ENCODE data around the gene RGS7BP. TPM values are rescaled to one million over a fixed set of nuclear protein-coding genes. Genes with fewer than 3 reads are reported as not detected.

The RGS7BP gene
- total and polyA plus RNA-seq, 2 experiments from 2014 or later = 0.75 to 0.77 TPM

GRCh38 chr5:64606926-64607325 is 101.1 kb downstream of the RGS7BP start:
- H3K9me2 ChIP-seq (replicated peaks; ENCODE audit: insufficient read depth) = no peaks in the 10 kb centered on the region
- H3K9me3 ChIP-seq (ENCODE audit: low read depth) = no peaks in the 10 kb centered on the region
- H3K4me1 ChIP-seq (ENCODE audit: insufficient read depth) = no peaks in the 10 kb centered on the region
- no peak overlapping the region for H3K27ac ChIP-seq
- no peak for TF ChIP-seq CTCF (IDR thresholded peaks at IDR 0.05; ENCODE audit: poor library complexity)
- TF ChIP-seq EZH2phosphoT487 (IDR thresholded peaks at IDR 0.05; ENCODE audit: low read depth, severe bottlenecking, unreplicated experiment) = no peak
- no peak for TF ChIP-seq EZH2 (IDR thresholded peaks at IDR 0.05; ENCODE audit: borderline replicate concordance)
- H3K4me3 ChIP-seq = no peak overlapping the region
- H3K79me2 ChIP-seq = no peaks in the 10 kb centered on the region
- H2AFZ ChIP-seq = no peak overlapping the region
- no peak overlapping the region for H3K4me2 ChIP-seq
- H3K27me3 ChIP-seq = peaks cover 13% of the 10 kb centered on the region
- H4K20me1 ChIP-seq (ENCODE audit: insufficient read depth, poor library complexity, severe bottlenecking) = no peaks in the 10 kb centered on the region
- WGBS (ENCODE audit: low lambda C conversion rate, missing lambda C conversion rate) = 88% methylated on average over 1 of the region's 1 CpG
- H3K36me3 ChIP-seq (replicated peaks; ENCODE audit: insufficient read depth, low read depth) = no peaks in the 10 kb centered on the region
- DNase-seq (ENCODE audit: low spot score) = no peak

- H4K20me1 ChIP-seq (ENCODE audit: insufficient read depth, poor library complexity, severe bottlenecking) = no peaks in the 10 kb centered on the region
- no peak overlapping the region for H2AFZ ChIP-seq
- H3K27me3 ChIP-seq = peaks cover 7% of the 10 kb centered on the region
- no peaks in the 10 kb centered on the region for H3K36me3 ChIP-seq (replicated peaks; ENCODE audit: insufficient read depth, low read depth)
- H3K4me3 ChIP-seq = no peak overlapping the region
- DNase-seq (ENCODE audit: low spot score) = peak; percentile 75
- WGBS (ENCODE audit: low lambda C conversion rate, missing lambda C conversion rate) = 17% methylated on average over 5 of the region's 5 CpGs
- no peaks in the 10 kb centered on the region for H3K9me3 ChIP-seq (ENCODE audit: low read depth)
- H3K79me2 ChIP-seq = no peaks in the 10 kb centered on the region
- TF ChIP-seq EZH2phosphoT487 (IDR thresholded peaks at IDR 0.05; ENCODE audit: low read depth, severe bottlenecking, unreplicated experiment) (no peak), CTCF (IDR thresholded peaks at IDR 0.05; ENCODE audit: poor library complexity) (peak; percentile 88)
- no peaks in the 10 kb centered on the region for H3K9me2 ChIP-seq (replicated peaks; ENCODE audit: insufficient read depth)
- no peaks in the 10 kb centered on the region for H3K4me1 ChIP-seq (ENCODE audit: insufficient read depth)
- H3K27ac ChIP-seq = no peak overlapping the region
- no peak overlapping the region for H3K4me2 ChIP-seq
Measured at GRCh38 chr5:64612344-64612961, 106.6 kb downstream of the RGS7BP start.

GRCh38 chr5:64615895-64616294 is 110.1 kb downstream of the RGS7BP start:
- 63% methylated on average over 3 of the region's 3 CpGs for WGBS (ENCODE audit: low lambda C conversion rate, missing lambda C conversion rate)

More at GRCh38 chr5:64615895-64616294, 110.1 kb downstream of the RGS7BP start:
- no peaks in the 10 kb centered on the region for H3K36me3 ChIP-seq (replicated peaks; ENCODE audit: insufficient read depth, low read depth)
- H3K4me2 ChIP-seq = no peak overlapping the region
- no peak for TF ChIP-seq EZH2phosphoT487 (IDR thresholded peaks at IDR 0.05; ENCODE audit: low read depth, severe bottlenecking, unreplicated experiment)
- no peak for TF ChIP-seq EZH2 (IDR thresholded peaks at IDR 0.05; ENCODE audit: borderline replicate concordance)
- TF ChIP-seq CTCF (IDR thresholded peaks at IDR 0.05; ENCODE audit: poor library complexity) = no peak
- no peaks in the 10 kb centered on the region for H3K79me2 ChIP-seq
- H3K9me2 ChIP-seq (replicated peaks; ENCODE audit: insufficient read depth) = no peaks in the 10 kb centered on the region
- H3K4me3 ChIP-seq = no peak overlapping the region
- H3K27ac ChIP-seq = no peak overlapping the region
- H3K9me3 ChIP-seq (ENCODE audit: low read depth) = no peaks in the 10 kb centered on the region
- H3K27me3 ChIP-seq = peaks cover 7% of the 10 kb centered on the region
- H2AFZ ChIP-seq = no peak overlapping the region
- H3K4me1 ChIP-seq (ENCODE audit: insufficient read depth) = no peaks in the 10 kb centered on the region
- no peak for DNase-seq (ENCODE audit: low spot score)
- H4K20me1 ChIP-seq (ENCODE audit: insufficient read depth, poor library complexity, severe bottlenecking) = no peaks in the 10 kb centered on the region
